ENCODE measurements around the gene IER5. TPM values are rescaled to one million over a fixed set of nuclear protein-coding genes. Genes with fewer than 3 reads are reported as not detected.

The IER5 gene
- polyA plus RNA-seq, 1 donor from 2014 or later = 8.4 TPM

- Histone ChIP-seq H4K20me1 (ENCODE audit: insufficient read depth) (no peaks in the 10 kb centered on the region), H2AFZ (ENCODE audit: low read depth, low read length) (no peak overlapping the region)
Measured at GRCh38 chr1:181084606-181084969, 3.9 kb upstream of the IER5 start.

GRCh38 chr1:181086091-181086490 is 2.4 kb upstream of the IER5 start:
- H2AFZ ChIP-seq (ENCODE audit: low read depth, low read length) = no peak overlapping the region
- H3K36me3 ChIP-seq (ENCODE audit: insufficient read depth, low read length) = no peaks in the 10 kb centered on the region
- no peaks in the 10 kb centered on the region for H3K27me3 ChIP-seq (ENCODE audit: insufficient read depth, low read depth, low read length)
- H3K79me2 ChIP-seq (replicated peaks; ENCODE audit: insufficient read depth, low read length) = peaks cover 11% of the 10 kb centered on the region
- no peaks in the 10 kb centered on the region for H3K9me2 ChIP-seq (ENCODE audit: insufficient read depth, low read length)
- no peak overlapping the region for H3K27ac ChIP-seq (ENCODE audit: low read length)
- no peaks in the 10 kb centered on the region for H4K20me1 ChIP-seq (ENCODE audit: insufficient read depth)
- no peaks in the 10 kb centered on the region for H3F3A ChIP-seq (ENCODE audit: insufficient read depth, low read length, poor library complexity, severe bottlenecking)
- H3K9me3 ChIP-seq (ENCODE audit: low read length) = no peaks in the 10 kb centered on the region
- no peak overlapping the region for H3K4me3 ChIP-seq (ENCODE audit: low read length)
- no peak overlapping the region for H3K4me2 ChIP-seq (ENCODE audit: low read length)
- H3K9ac ChIP-seq (ENCODE audit: low read length) = no peak overlapping the region
- TF ChIP-seq EP300 (conservative IDR thresholded peaks at IDR 0.05; ENCODE audit: poor library complexity, severe bottlenecking) (no peak), REST (IDR thresholded peaks at IDR 0.05; ENCODE audit: borderline replicate concordance) (no peak), CTCF (IDR thresholded peaks at IDR 0.05; ENCODE audit: poor library complexity, severe bottlenecking) (no peak), EZH2 (IDR thresholded peaks at IDR 0.05; ENCODE audit: borderline replicate concordance, insufficient read depth, low read length, poor library complexity, severe bottlenecking) (no peak), MXI1 (conservative IDR thresholded peaks at IDR 0.05; ENCODE audit: poor library complexity, severe bottlenecking) (no peak), SMC3 (conservative IDR thresholded peaks at IDR 0.05; ENCODE audit: poor library complexity) (no peak)

More at GRCh38 chr1:181084606-181084969, 3.9 kb upstream of the IER5 start:
- Histone ChIP-seq H3K9ac (ENCODE audit: low read length) (no peak overlapping the region), H3F3A (ENCODE audit: insufficient read depth, low read length, poor library complexity, severe bottlenecking) (no peaks in the 10 kb centered on the region), H3K4me2 (ENCODE audit: low read length) (no peak overlapping the region), H3K9me2 (ENCODE audit: insufficient read depth, low read length) (no peaks in the 10 kb centered on the region), H3K4me3 (ENCODE audit: low read length) (no peak overlapping the region), H3K79me2 (replicated peaks; ENCODE audit: insufficient read depth, low read length) (no peaks in the 10 kb centered on the region), H3K36me3 (ENCODE audit: insufficient read depth, low read length) (no peaks in the 10 kb centered on the region), H3K27me3 (ENCODE audit: insufficient read depth, low read depth, low read length) (no peaks in the 10 kb centered on the region), H3K27ac (ENCODE audit: low read length) (no peak overlapping the region), H3K9me3 (ENCODE audit: low read length) (no peaks in the 10 kb centered on the region)
- TF ChIP-seq TAF1 (IDR thresholded peaks at IDR 0.05; ENCODE audit: low read depth) = no peak
- TF ChIP-seq POLR2AphosphoS5 (IDR thresholded peaks at IDR 0.05) = no peak
- TF ChIP-seq RAD21 (conservative IDR thresholded peaks at IDR 0.05) = no peak
- no peak for TF ChIP-seq REST (IDR thresholded peaks at IDR 0.05; ENCODE audit: borderline replicate concordance)
- no peak for TF ChIP-seq MXI1 (conservative IDR thresholded peaks at IDR 0.05; ENCODE audit: poor library complexity, severe bottlenecking)
- no peak for TF ChIP-seq SMC3 (conservative IDR thresholded peaks at IDR 0.05; ENCODE audit: poor library complexity)
